H1 (cell line): ENCODE results near the gene ARHGAP24.

Experiments
- CEBPB ChIP-seq: IDR thresholded peaks from 2 replicates; pipeline ENCODE4 v1.6.1; 2012; ENCODE audit warnings: low read depth, low read length
- CTCF ChIP-seq, 3 experiments: IDR thresholded peaks; 1 replicate in 2 of 3; 2 replicates in 1 of 3; pipeline versions ENCODE4 v1.5.1 to v1.6.1; 2011; ENCODE audit warnings: low read length in 3 of 3, mild to moderate bottlenecking in 3 of 3, inconsistent platforms in 2 of 3, low read depth in 1 of 3, moderate library complexity in 1 of 3; ENCODE audit not compliant: insufficient read depth in 1 of 3; ENCODE audit errors: control extremely low read depth in 1 of 3
- EP300 ChIP-seq, 2 experiments: IDR thresholded peaks; 1 replicate in 1 of 2; 2 replicates in 1 of 2; pipeline ENCODE4 v1.6.1; 2011 to 2012; ENCODE audit warnings: low read depth in 2 of 2, low read length in 2 of 2, mild to moderate bottlenecking in 2 of 2, borderline replicate concordance in 1 of 2, inconsistent platforms in 1 of 2, moderate library complexity in 1 of 2
- EZH2 ChIP-seq: fragments of 200-600 bp; sonication (generic); IDR thresholded peaks from 2 replicates; pipeline ENCODE4 v1.7.1; 2012; ENCODE audit warnings: low read depth, mild to moderate bottlenecking, moderate library complexity, low read length, inconsistent platforms; ENCODE audit not compliant: severe bottlenecking
- GABPA ChIP-seq: IDR thresholded peaks from 2 replicates; pipeline ENCODE4 v1.6.1; 2011; ENCODE audit warnings: mild to moderate bottlenecking, low read length, moderate library complexity, borderline replicate concordance; ENCODE audit not compliant: insufficient read depth
- POLR2A ChIP-seq, 2 experiments: IDR thresholded peaks; 1 replicate in 1 of 2; 2 replicates in 1 of 2; pipeline ENCODE4 v1.6.1; 2011; ENCODE audit warnings: low read depth in 2 of 2, low read length in 2 of 2, mild to moderate bottlenecking in 2 of 2; ENCODE audit errors: control extremely low read depth in 1 of 2
- POLR2AphosphoS5 ChIP-seq: IDR thresholded peaks from 2 replicates; pipeline ENCODE4 v1.6.1; 2011; ENCODE audit warnings: low read depth, low read length
- SIN3A ChIP-seq, 2 experiments: IDR thresholded peaks in 1 of 2; conservative IDR thresholded peaks in 1 of 2; 2 replicates each; pipeline ENCODE4 v1.6.1; 2011 to 2012; ENCODE audit warnings: low read length in 2 of 2, improper control_type of control experiment in 1 of 2, low read depth in 1 of 2, mild to moderate bottlenecking in 1 of 2
- TAF1 ChIP-seq: IDR thresholded peaks from 2 replicates; pipeline ENCODE4 v1.6.1; 2011; ENCODE audit warnings: mild to moderate bottlenecking, low read depth, low read length
- TCF12 ChIP-seq: IDR thresholded peaks from 2 replicates; pipeline ENCODE4 v1.6.1; 2011; ENCODE audit warnings: low read depth, mild to moderate bottlenecking, low read length
- USF2 ChIP-seq: IDR thresholded peaks from 2 replicates; pipeline ENCODE4 v1.6.1; 2011; ENCODE audit warnings: low read length, improper control_type of control experiment
- YY1 ChIP-seq: IDR thresholded peaks from 2 replicates; pipeline ENCODE4 v1.6.1; 2011; ENCODE audit warnings: low read depth, mild to moderate bottlenecking, low read length
- TF ChIP-seq, protein P1 (sequence below): IDR thresholded peaks from 2 replicates; pipeline ENCODE4 v1.6.1; 2012; ENCODE audit warnings: inconsistent platforms
- TF ChIP-seq, protein P2 (sequence below): IDR thresholded peaks from 2 replicates; pipeline ENCODE4 v1.6.1; 2011; ENCODE audit warnings: low read depth, mild to moderate bottlenecking, low read length; ENCODE audit not compliant: insufficient read depth

GRCh38 chr4:85527815-85528214 lies 52.9 kb downstream of the ARHGAP24 start:
- TF ChIP-seq CTCF (IDR thresholded peaks at IDR 0.05; ENCODE audit: control extremely low read depth in 1 of 3, insufficient read depth in 1 of 3, low read depth in 1 of 3, low read length in 3 of 3) (no peak), EZH2 (no peak), POLR2AphosphoS5 (no peak), GABPA (no peak), TCF12 (no peak), YY1 (no peak), POLR2A (IDR thresholded peaks at IDR 0.05; ENCODE audit: control extremely low read depth in 1 of 2, low read depth in 2 of 2, low read length in 2 of 2) (no peak), TAF1 (no peak), SIN3A (conservative IDR thresholded peaks at IDR 0.05 in 1 of 2, IDR thresholded peaks at IDR 0.05 in 1 of 2; ENCODE audit: low read depth in 1 of 2, low read length in 2 of 2) (no peak), EP300 (IDR thresholded peaks at IDR 0.05; ENCODE audit: borderline replicate concordance in 1 of 2, low read depth in 2 of 2, low read length in 2 of 2) (no peak), USF2 (no peak), CEBPB (no peak)
- TF ChIP-seq, protein P1, sequence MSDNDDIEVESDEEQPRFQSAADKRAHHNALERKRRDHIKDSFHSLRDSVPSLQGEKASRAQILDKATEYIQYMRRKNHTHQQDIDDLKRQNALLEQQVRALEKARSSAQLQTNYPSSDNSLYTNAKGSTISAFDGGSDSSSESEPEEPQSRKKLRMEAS, result no peak
- TF ChIP-seq, protein P2, sequence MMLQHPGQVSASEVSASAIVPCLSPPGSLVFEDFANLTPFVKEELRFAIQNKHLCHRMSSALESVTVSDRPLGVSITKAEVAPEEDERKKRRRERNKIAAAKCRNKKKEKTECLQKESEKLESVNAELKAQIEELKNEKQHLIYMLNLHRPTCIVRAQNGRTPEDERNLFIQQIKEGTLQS, result no peak
